GM19023 (cell line): ENCODE measurements around the gene TCIRG1.
"Not testable (repeated sequence)": the region's sequence is repeated elsewhere in the genome, so short reads cannot be mapped to it uniquely, and the experiment has no call there.

Experiments used
- ATAC-seq: cut with Tn5 transposase; IDR thresholded peaks from one replicate; pipeline ENCODE4 v1.9.1; 2021; ENCODE audit warnings: mild to moderate bottlenecking, moderate library complexity; ENCODE audit not compliant: unreplicated experiment

The TCIRG1 gene, protein sequence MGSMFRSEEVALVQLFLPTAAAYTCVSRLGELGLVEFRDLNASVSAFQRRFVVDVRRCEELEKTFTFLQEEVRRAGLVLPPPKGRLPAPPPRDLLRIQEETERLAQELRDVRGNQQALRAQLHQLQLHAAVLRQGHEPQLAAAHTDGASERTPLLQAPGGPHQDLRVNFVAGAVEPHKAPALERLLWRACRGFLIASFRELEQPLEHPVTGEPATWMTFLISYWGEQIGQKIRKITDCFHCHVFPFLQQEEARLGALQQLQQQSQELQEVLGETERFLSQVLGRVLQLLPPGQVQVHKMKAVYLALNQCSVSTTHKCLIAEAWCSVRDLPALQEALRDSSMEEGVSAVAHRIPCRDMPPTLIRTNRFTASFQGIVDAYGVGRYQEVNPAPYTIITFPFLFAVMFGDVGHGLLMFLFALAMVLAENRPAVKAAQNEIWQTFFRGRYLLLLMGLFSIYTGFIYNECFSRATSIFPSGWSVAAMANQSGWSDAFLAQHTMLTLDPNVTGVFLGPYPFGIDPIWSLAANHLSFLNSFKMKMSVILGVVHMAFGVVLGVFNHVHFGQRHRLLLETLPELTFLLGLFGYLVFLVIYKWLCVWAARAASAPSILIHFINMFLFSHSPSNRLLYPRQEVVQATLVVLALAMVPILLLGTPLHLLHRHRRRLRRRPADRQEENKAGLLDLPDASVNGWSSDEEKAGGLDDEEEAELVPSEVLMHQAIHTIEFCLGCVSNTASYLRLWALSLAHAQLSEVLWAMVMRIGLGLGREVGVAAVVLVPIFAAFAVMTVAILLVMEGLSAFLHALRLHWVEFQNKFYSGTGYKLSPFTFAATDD

GRCh38 chr11:68038718-68039525 lies at the start of gene TCIRG1:
Gene TCIRG1, plus strand, starts transcription at chr11:68039025. Its CDS starts 2,247 bp downstream, at chr11:68041272.
- peak; percentile 43 for ATAC-seq

DNA sequence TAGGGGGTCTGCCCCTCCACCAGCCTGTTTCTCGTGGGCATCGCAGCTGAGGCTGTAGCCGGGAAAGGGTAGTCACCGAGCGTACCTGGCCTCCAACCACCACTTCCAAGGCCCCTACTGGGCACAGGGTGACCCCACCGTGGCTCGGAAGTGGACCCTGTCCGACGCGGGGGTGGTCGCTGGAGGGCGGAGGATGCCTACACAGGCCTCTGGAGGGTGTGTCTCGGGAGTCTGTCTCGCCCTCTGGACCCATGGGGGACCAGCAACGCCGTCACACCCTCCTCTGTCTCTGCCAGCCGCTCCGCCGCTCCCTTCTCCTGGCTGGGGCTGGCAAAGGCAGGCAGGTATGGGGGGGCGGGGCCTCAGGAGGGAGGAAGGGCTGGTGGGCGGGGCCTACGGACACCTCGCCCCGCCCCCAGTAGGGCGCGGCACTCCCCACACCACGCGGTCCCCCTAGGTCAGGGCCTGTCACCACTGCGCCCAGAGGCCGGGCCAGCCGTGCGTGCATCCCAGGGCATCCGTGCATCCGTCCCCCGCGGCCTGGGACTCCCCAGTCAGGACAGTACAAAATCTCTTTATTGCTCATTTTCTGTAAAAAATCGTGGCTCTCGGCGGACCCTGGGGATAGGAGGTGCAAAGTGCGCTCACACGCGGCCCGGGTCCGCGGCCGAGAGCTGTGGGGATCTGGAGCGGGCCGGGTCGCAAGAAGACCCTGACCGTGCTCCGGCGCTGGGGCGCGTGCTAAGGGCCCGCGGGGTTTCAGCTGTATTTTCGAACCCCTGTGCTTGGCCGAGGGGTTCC lies 48.1 kb upstream of the TCIRG1 start:
- not testable (repeated sequence) for ATAC-seq

GRCh38 chr11:67991347-67992121 lies 47.3 kb upstream of the TCIRG1 start:
- not testable (repeated sequence) for ATAC-seq

GRCh38 chr11:67993821-67994220 lies 45.0 kb upstream of the TCIRG1 start:
- not testable (repeated sequence) for ATAC-seq

GRCh38 chr11:67994387-67994786 lies 44.4 kb upstream of the TCIRG1 start:
- not testable (repeated sequence) for ATAC-seq

DNA sequence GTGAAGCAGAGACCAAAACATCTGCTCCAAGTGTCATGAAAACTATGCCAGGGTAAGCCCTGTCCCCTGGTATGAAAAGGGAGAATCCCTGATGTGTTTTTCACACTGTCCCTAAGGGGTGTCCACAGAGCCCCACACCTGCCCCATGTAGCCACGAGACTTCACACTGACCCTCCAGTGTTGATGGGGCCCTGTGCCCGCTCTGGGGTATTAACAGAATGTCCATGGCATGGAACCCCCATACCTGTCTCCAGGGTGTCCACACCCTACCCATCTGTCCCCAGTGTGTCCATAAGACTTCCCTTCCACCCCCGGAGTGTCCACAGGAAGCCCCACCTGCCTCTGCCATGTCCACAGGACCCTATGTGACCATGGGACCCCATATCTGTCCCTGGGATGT lies 43.7 kb upstream of the TCIRG1 start:
- not testable (repeated sequence) for ATAC-seq

- ATAC-seq: not testable (repeated sequence)
Observed at GRCh38 chr11:67995579-67995978, 43.2 kb upstream of the TCIRG1 start.

- ATAC-seq: no peak
Observed at GRCh38 chr11:67996051-67996450, 42.8 kb upstream of the TCIRG1 start.

- no peak for ATAC-seq
Observed at GRCh38 chr11:67996622-67997474, 42.0 kb upstream of the TCIRG1 start.

- no peak for ATAC-seq
Observed at GRCh38 chr11:67997475-67997921, 41.3 kb upstream of the TCIRG1 start.

GRCh38 chr11:67998150-67999045 lies 40.4 kb upstream of the TCIRG1 start:
- no peak for ATAC-seq

DNA sequence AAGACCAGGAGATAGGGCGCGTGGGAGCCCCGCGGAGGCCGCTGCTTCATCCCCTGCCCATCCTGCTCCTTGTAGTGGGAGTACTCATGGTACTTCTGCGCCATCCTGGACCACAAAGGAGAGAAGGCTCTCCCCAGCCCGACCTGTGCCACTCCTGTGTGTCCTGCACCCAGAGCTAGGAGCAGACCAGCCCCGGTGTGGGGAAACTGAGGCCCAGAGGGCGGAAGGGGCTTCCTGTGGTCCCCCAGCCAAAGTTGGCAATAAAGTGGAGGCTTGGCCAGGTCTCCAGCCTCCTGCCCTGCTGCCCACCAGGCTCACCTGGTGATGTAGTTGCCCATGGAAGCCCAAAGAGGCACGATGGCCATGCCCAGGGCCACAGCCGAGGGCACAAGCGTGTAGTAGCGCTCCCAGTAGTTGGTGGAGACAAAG lies 39.6 kb upstream of the TCIRG1 start:
- no peak for ATAC-seq

GRCh38 chr11:67999704-68000103 lies 39.1 kb upstream of the TCIRG1 start:
- ATAC-seq: no peak

DNA sequence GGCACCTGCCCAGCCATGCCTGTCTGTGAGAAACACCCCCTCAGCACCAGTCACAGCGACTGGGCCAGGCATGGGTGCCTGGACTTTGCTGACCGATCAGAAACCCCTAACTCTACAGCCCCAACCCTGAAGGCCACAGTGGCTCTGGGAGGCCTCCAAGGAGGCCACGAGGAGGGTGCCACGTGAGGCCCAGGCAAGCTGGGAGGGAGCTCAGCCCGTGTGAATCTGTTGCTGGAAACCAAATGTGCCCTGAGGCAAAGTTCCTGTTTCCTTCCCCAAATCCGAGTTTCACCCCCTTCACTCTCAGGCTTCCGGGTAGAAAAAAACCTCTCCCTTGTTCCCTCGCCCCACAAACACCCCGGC lies 36.3 kb upstream of the TCIRG1 start:
- no peak for ATAC-seq

- ATAC-seq: peak; percentile 42
Observed at GRCh38 chr11:68002938-68003845, 35.6 kb upstream of the TCIRG1 start.

DNA sequence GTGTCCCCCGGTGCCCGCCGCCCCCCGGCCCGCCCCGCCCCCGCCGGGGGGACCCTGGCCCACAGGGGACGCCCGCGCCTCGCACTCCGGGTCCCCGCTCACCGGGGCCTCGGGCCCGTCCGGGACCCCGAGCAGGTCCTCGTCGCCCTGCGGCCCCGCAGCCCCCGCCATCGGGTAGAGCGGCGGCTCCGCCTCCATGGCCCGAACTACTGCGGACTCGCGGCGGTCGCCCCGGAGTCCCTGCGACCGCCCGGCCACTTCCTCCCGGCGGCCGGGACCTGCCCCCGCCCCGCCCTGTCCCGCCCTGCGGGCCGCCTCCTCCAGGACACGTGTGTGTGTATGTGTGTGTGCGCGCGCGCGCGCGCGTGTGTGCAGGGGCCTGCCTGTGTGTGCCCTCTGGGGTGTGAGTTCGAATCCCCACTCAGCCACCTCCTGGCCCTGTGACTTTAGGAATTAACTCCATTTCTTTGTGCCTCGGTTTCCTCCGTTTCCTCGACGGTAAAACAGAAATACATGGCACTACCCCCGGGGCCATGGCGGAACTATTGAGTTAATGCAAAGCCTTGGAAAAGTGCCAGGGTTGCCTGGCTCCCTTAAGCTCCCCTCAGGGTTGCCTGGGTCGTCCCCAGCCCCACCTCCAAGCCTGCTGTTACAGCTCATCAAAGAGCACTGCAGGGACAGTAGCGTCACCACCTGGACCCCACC lies 34.8 kb upstream of the TCIRG1 start, which contains the start of gene UNC93B1:
Gene UNC93B1, minus strand, starts transcription at position 252 of the 705 bp plus-strand sequence. Its CDS starts 54 bp downstream, at position 198.
- peak; percentile 56 for ATAC-seq
